Body of pancreas (tissue), 4 donors: ENCODE results near the gene DIS3L2. TPM values are rescaled to one million over a fixed set of nuclear protein-coding genes. Genes with fewer than 3 reads are reported as not detected.

ENCODE experiments used
- ATAC-seq: fragments of 150-250 bp; one replicate; pipeline ENCODE4 v1.9.1; 2016
- DNase-seq, 4 donors: peaks; one replicate each; pipeline ENCODE4 v3.0.0-alpha.2; 2019
- H3K27ac ChIP-seq, 4 donors: fragments of 200-600 bp; sonication (generic); 1 replicate in 3 of 4; 2 replicates in 1 of 4; pipeline versions ENCODE4 v1.5.1 to v1.6.1; 2016 to 2019; ENCODE audit warnings: mild to moderate bottlenecking in 1 of 4, mixed read lengths in 1 of 4, moderate library complexity in 1 of 4
- H3K27me3 ChIP-seq, 2 donors: fragments of 200-600 bp; sonication (generic); one replicate each; pipeline ENCODE4 v1.6.0; 2016; ENCODE audit warnings: mild to moderate bottlenecking in 1 of 2
- H3K36me3 ChIP-seq, 2 donors: fragments of 200-600 bp; sonication (generic); replicated peaks in 1 of 2; 2 replicates each; pipeline ENCODE4 v1.5.1; 2016; ENCODE audit warnings: low read depth in 2 of 2; ENCODE audit not compliant: insufficient read depth in 1 of 2
- H3K4me1 ChIP-seq: fragments of 200-600 bp; sonication (generic); one replicate; pipeline ENCODE4 v1.6.0; 2016
- H3K4me3 ChIP-seq, 2 donors: fragments of 200-600 bp; sonication (generic); 1 replicate in 1 of 2; 2 replicates in 1 of 2; pipeline ENCODE4 v1.5.1; 2016 to 2019
- H3K9me3 ChIP-seq, 3 donors: fragments of 200-600 bp; sonication (generic); 1 replicate in 2 of 3; 2 replicates in 1 of 3; pipeline ENCODE4 v1.5.1; 2016
- CTCF ChIP-seq, 7 experiments: fragments of 450-650 bp in 4 of 7; fragments of 200-600 bp in 3 of 7; sonication (generic) in 3 of 7; IDR thresholded peaks; one replicate each; pipeline ENCODE4 v1.5.1; 2016 to 2019; ENCODE audit warnings: antibody characterized with exemption in 7 of 7
- POLR2A ChIP-seq, 3 donors: fragments of 450-650 bp; IDR thresholded peaks; one replicate each; pipeline ENCODE4 v1.6.1; 2016; ENCODE audit warnings: antibody characterized with exemption in 3 of 3, mild to moderate bottlenecking in 2 of 3
- WGBS, 2 donors: methylation state at CpG; one replicate each; pipeline ENCODE4 v1.1.5; 2017; 5-methylcytosine and 5-hydroxymethylcytosine counted together
- intact Hi-C: fragments of 100-400 bp; cut with DNase I; formaldehyde crosslinking; loops from one replicate; pipeline ENCODE4 v1.15.1; 2023
- total RNA-seq, 2 donors: library from RNA; depleted of rRNA; stranded (reverse); fragments of >200 nt; gene quantifications; one replicate each; pipeline ENCODE4 v1.1.0, GENCODE V29; 2016

Gene DIS3L2
- total RNA-seq, 2 donors from 2014 or later = 27.8 to 113 TPM

- intact Hi-C loops = no loop called here
- no peak for ATAC-seq
- 79 to 90% methylated on average over 7 to 10 of the region's 10 CpGs for WGBS, 2 donors
- H3K27ac ChIP-seq = no peak overlapping the region
- no peaks in the 10 kb centered on the region for H3K27me3 ChIP-seq
- H3K36me3 ChIP-seq = no peaks in the 10 kb centered on the region
- DNase-seq = no peak
- peaks cover 13% of the 10 kb centered on the region for H3K4me1 ChIP-seq
- no peak overlapping the region for H3K4me3 ChIP-seq
- H3K9me3 ChIP-seq = no peaks in the 10 kb centered on the region
- TF ChIP-seq POLR2A (IDR thresholded peaks at IDR 0.05) = no peak
- no peak for TF ChIP-seq CTCF (IDR thresholded peaks at IDR 0.05)
These were observed 279.4 kb downstream of the DIS3L2 start for GRCh38 chr2:232240906-232241305.

- Histone ChIP-seq H3K27ac (no peak overlapping the region), H3K4me1 (peaks cover 7% of the 10 kb centered on the region), H3K4me3 (no peak overlapping the region), H3K27me3 (no peaks in the 10 kb centered on the region), H3K36me3 (no peaks in the 10 kb centered on the region), H3K9me3 (no peaks in the 10 kb centered on the region)
- no peak for ATAC-seq
- intact Hi-C loops = no loop called here
- 95 to 100% methylated on average over 2 of the region's 2 CpGs for WGBS, 2 donors
- DNase-seq = no peak
- no peak for TF ChIP-seq POLR2A (IDR thresholded peaks at IDR 0.05)
- TF ChIP-seq CTCF (IDR thresholded peaks at IDR 0.05) = no peak
These were observed 280.8 kb downstream of the DIS3L2 start for GRCh38 chr2:232242316-232242715.

- TF ChIP-seq CTCF (IDR thresholded peaks at IDR 0.05) (no peak), POLR2A (IDR thresholded peaks at IDR 0.05) (no peak)
- ATAC-seq = no peak
- Histone ChIP-seq H3K27ac (no peak overlapping the region), H3K4me1 (no peaks in the 10 kb centered on the region), H3K4me3 (no peak overlapping the region), H3K36me3 (no peaks in the 10 kb centered on the region), H3K9me3 (no peaks in the 10 kb centered on the region), H3K27me3 (no peaks in the 10 kb centered on the region)
- DNase-seq = no peak
- 100% methylated on average over 2 of the region's 2 CpGs for WGBS, 2 donors
- intact Hi-C loops = no loop called here
These were observed 283.6 kb downstream of the DIS3L2 start for GRCh38 chr2:232245111-232245510.

- Histone ChIP-seq H3K36me3 (no peaks in the 10 kb centered on the region), H3K9me3 (no peaks in the 10 kb centered on the region), H3K4me1 (no peaks in the 10 kb centered on the region), H3K27me3 (no peaks in the 10 kb centered on the region), H3K4me3 (no peak overlapping the region), H3K27ac (no peak overlapping the region)
- ATAC-seq (no peak), DNase-seq (no peak)
- intact Hi-C loops = no loop called here
- WGBS, 2 donors = 86 to 96% methylated on average over 3 of the region's 3 CpGs
- TF ChIP-seq CTCF (IDR thresholded peaks at IDR 0.05) (no peak), POLR2A (IDR thresholded peaks at IDR 0.05) (no peak)
These were observed 284.7 kb downstream of the DIS3L2 start for GRCh38 chr2:232246245-232246644.

- H3K27ac ChIP-seq = no peak overlapping the region
- ATAC-seq = no peak
- no peak for DNase-seq
- H3K36me3 ChIP-seq = no peaks in the 10 kb centered on the region
- 93 to 94% methylated on average over 3 of the region's 3 CpGs for WGBS, 2 donors
- no peaks in the 10 kb centered on the region for H3K4me1 ChIP-seq
- H3K4me3 ChIP-seq = no peak overlapping the region
- no peaks in the 10 kb centered on the region for H3K9me3 ChIP-seq
- H3K27me3 ChIP-seq = no peaks in the 10 kb centered on the region
- intact Hi-C loops = no loop called here
- no peak for TF ChIP-seq CTCF (IDR thresholded peaks at IDR 0.05)
- TF ChIP-seq POLR2A (IDR thresholded peaks at IDR 0.05) = no peak
These were observed 287.6 kb downstream of the DIS3L2 start for GRCh38 chr2:232249096-232249495.
